Measurements from ENCODE around the gene SH3RF3.

DNA sequence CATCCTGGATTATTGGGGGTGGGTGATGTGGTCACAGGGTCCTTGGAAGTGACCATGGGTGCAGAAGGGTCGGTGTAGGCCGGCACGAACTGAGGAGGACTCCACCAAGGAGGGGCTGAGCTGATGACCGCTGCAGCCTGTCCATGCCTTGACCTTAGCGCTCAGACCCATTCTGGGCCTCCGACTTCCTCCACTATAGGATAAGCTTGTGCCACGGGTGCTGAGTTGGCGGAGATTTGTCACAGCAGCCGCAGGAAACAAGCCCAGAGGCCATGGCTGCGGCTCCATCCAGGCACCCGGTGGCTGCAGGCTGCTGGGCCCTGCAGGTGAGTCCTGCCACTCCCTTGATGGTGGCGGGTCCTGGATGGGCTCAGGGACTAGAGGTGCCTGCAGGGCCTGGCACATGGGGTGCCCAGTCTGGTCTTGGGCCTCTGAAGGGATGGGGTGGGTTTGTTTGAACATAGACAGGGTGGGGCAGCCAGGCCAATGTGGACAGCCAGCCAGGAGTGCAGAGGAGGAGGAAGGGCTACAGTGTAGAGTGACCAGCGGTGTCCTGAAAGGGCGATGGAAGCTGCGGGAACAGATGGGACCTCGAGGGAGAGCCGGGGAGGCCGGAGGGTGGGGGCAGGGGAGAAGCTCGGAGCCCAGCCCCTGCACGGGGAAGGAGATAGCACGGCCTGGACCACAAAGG lies 400.0 kb downstream of the SH3RF3 start:
- no peak for TF ChIP-seq POLR2A (IDR thresholded peaks at IDR 0.05; ENCODE audit: low read length)
- TF ChIP-seq GATA1 (IDR thresholded peaks at IDR 0.05; ENCODE audit: low read depth, low read length): no peak
